Fibroblast of mammary gland (primary cell): ENCODE data around the gene ARHGAP8.

ENCODE experiments used
- DNase-seq: peaks from one replicate; pipeline ENCODE4 v3.0.0-alpha.2; 2010; ENCODE audit warnings: low read depth
- H3K4me3 ChIP-seq: 2 replicates; pipeline ENCODE4 v1.5.1; 2011; ENCODE audit warnings: low read depth, mild to moderate bottlenecking, low read length, moderate library complexity; ENCODE audit not compliant: control insufficient read depth
- TF ChIP-seq, protein P1 (sequence below): conservative IDR thresholded peaks from 2 replicates; pipeline ENCODE4 v1.5.1; 2011; ENCODE audit warnings: low read depth, low read length, inconsistent platforms; ENCODE audit not compliant: control insufficient read depth, insufficient read depth

Gene ARHGAP8

GRCh38 chr22:44884968-44885805, 132.8 kb downstream of the ARHGAP8 start:
- no peak overlapping the region for H3K4me3 ChIP-seq
- TF ChIP-seq, protein P1, sequence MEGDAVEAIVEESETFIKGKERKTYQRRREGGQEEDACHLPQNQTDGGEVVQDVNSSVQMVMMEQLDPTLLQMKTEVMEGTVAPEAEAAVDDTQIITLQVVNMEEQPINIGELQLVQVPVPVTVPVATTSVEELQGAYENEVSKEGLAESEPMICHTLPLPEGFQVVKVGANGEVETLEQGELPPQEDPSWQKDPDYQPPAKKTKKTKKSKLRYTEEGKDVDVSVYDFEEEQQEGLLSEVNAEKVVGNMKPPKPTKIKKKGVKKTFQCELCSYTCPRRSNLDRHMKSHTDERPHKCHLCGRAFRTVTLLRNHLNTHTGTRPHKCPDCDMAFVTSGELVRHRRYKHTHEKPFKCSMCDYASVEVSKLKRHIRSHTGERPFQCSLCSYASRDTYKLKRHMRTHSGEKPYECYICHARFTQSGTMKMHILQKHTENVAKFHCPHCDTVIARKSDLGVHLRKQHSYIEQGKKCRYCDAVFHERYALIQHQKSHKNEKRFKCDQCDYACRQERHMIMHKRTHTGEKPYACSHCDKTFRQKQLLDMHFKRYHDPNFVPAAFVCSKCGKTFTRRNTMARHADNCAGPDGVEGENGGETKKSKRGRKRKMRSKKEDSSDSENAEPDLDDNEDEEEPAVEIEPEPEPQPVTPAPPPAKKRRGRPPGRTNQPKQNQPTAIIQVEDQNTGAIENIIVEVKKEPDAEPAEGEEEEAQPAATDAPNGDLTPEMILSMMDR: no peak
- DNase-seq: no peak

DNA sequence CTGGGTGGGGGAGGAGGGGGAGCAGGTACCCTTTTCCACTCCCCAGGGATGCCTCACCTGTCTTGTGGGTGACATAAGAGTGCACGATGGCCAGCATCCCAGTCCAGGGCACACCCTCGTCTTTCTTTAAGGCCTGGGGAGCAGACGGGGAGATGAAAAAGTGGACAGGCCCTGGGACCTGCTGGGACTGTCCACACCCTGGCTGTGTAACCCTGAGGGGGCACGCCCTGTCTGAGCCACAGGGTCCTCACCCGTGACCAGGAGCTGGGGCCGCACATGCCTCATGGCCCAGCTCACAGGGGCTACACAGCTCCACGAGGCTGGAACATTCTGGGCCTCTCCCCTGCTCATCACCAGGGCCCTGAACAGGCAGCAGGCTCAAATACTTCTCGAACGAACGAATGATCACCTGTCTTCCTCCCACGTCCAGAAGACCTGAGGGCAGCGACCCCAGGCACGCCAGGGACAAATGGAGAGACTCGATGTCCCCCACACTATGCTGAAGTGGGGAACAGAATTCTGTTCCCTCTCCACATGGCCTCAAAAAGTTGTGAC, 133.5 kb downstream of the ARHGAP8 start:
- no peak overlapping the region for H3K4me3 ChIP-seq
- TF ChIP-seq, protein P1: no peak
- DNase-seq: no peak

- DNase-seq: no peak
- H3K4me3 ChIP-seq: no peak overlapping the region
- TF ChIP-seq, protein P1: no peak
Observed at GRCh38 chr22:44887941-44888366, 135.6 kb downstream of the ARHGAP8 start.

GRCh38 chr22:44888491-44889254, 136.3 kb downstream of the ARHGAP8 start:
- H3K4me3 ChIP-seq: no peak overlapping the region
- no peak for DNase-seq
- TF ChIP-seq, protein P1: no peak

DNA sequence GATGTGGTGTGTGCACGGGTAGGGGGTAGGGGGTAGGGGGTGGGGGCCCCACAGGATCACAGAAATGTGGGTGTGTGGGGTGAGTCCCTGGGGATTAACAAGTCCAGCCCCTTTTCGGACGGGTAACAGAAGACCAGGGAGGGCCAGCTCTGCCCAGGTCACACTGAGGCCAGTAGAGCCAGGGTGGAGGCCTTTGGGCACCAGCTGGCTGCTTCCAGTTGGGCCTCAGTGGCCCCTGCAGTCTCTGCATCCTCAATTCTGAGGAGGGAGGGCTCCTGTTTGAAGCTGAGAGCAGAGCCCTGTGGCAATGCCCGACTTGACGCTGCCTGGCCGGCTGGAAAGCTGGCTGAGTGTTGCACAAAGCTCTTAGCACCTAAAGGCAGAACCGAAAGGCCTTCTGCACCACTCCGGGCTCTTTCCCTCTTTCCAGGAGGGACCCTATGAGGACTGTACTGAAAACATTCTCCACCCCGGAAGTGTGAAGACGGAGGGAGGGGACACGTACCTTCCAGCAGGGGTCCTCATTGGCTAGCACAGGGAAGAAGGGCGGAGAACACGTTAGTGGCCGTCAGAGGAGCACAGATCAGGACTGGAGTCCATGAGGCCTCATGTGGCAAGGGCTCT, 137.0 kb downstream of the ARHGAP8 start:
- no peak for DNase-seq
- no peak overlapping the region for H3K4me3 ChIP-seq
- TF ChIP-seq, protein P1: no peak
